WTC11 (cell line): ENCODE results near the gene ATP10D. TPM values are rescaled to one million over a fixed set of nuclear protein-coding genes. Genes with fewer than 3 reads are reported as not detected.

Experiments used
- ATAC-seq: fragments of 200-7000 bp; cut with Tn5 transposase; 2 replicates; pipeline ENCODE4 v1.10.0; 2021; ENCODE audit warnings: mild to moderate bottlenecking, moderate library complexity
- CTCF ChIA-PET: fragments of 300-600 bp; sonication (Branson Sonifier 250); formaldehyde crosslinking; loops from one replicate; lab custom pipeline; 2021; ENCODE audit warnings: antibody characterized with exemption; lab: Charles Lee
- POLR2A ChIA-PET: fragments of 350-600 bp; sonication (Branson Sonifier 250); formaldehyde crosslinking; loops from one replicate; lab custom pipeline; 2021; ENCODE audit warnings: antibody characterized with exemption; lab: Charles Lee
- DNase-seq: peaks from one replicate; pipeline ENCODE4 v3.0.0; 2021; ENCODE audit warnings: low spot score
- H3K27ac Mint-ChIP-seq: 2 replicates; pipeline ENCODE4 v1.8.0; 2021; ENCODE audit warnings: mixed read lengths
- H3K27me3 Mint-ChIP-seq: 2 replicates; pipeline ENCODE4 v1.8.0; 2021; ENCODE audit warnings: low read depth, mild to moderate bottlenecking, moderate library complexity, mixed read lengths
- H3K36me3 Mint-ChIP-seq: 2 replicates; pipeline ENCODE4 v1.8.0; 2021; ENCODE audit warnings: mixed read lengths
- H3K4me1 Mint-ChIP-seq: 2 replicates; pipeline ENCODE4 v1.8.0; 2022; ENCODE audit warnings: mixed read lengths
- H3K4me3 Mint-ChIP-seq: 2 replicates; pipeline ENCODE4 v1.8.0; 2021; ENCODE audit warnings: mild to moderate bottlenecking, moderate library complexity, mixed read lengths
- H3K9me3 Mint-ChIP-seq: 2 replicates; pipeline ENCODE4 v1.8.0; 2021; ENCODE audit warnings: mixed read lengths
- FOXJ3 ChIP-seq: sonication (generic); formaldehyde crosslinking; IDR thresholded peaks from 2 replicates; pipeline ENCODE4 v1.9.0; 2021; ENCODE audit warnings: missing genetic modification reagents, mild to moderate bottlenecking, borderline replicate concordance
- GRHL2 ChIP-seq: fragments of 250-450 bp; sonication (Bioruptor Pico); IDR thresholded peaks from 2 replicates; pipeline ENCODE4 v1.8.0; 2022; ENCODE audit warnings: mild to moderate bottlenecking, moderate library complexity; ENCODE audit not compliant: insufficient replicate concordance, severe bottlenecking
- HMGXB4 ChIP-seq: sonication (generic); formaldehyde crosslinking; IDR thresholded peaks from 2 replicates; pipeline ENCODE4 v1.8.1; 2023; ENCODE audit warnings: mild to moderate bottlenecking, moderate library complexity, missing genetic modification reagents
- IRF2 ChIP-seq: sonication (generic); formaldehyde crosslinking; IDR thresholded peaks from 2 replicates; pipeline ENCODE4 v1.8.0; 2022; ENCODE audit warnings: low read depth, missing genetic modification reagents, borderline replicate concordance
- JUN ChIP-seq: sonication (generic); formaldehyde crosslinking; IDR thresholded peaks from 2 replicates; pipeline ENCODE4 v1.8.0; 2023; ENCODE audit warnings: mild to moderate bottlenecking, missing genetic modification reagents
- KAT7 ChIP-seq: sonication (generic); formaldehyde crosslinking; IDR thresholded peaks from 2 replicates; pipeline ENCODE4 v1.8.1; 2023; ENCODE audit warnings: missing genetic modification reagents, mild to moderate bottlenecking, borderline replicate concordance
- MYBL2 ChIP-seq: sonication (generic); formaldehyde crosslinking; IDR thresholded peaks from 2 replicates; pipeline ENCODE4 v1.8.1; 2023; ENCODE audit warnings: mild to moderate bottlenecking, moderate library complexity, missing genetic modification reagents
- PRRX2 ChIP-seq: fragments of 250-450 bp; sonication (Bioruptor Pico); IDR thresholded peaks from 2 replicates; pipeline ENCODE4 v1.8.0; 2021; ENCODE audit warnings: mild to moderate bottlenecking
- SP1 ChIP-seq: sonication (generic); formaldehyde crosslinking; conservative IDR thresholded peaks from 2 replicates; pipeline ENCODE4 v1.8.1; 2022; ENCODE audit warnings: missing genetic modification reagents
- TCF7 ChIP-seq: sonication (generic); formaldehyde crosslinking; IDR thresholded peaks from 2 replicates; pipeline ENCODE4 v1.8.0; 2022; ENCODE audit warnings: mild to moderate bottlenecking, low read depth, missing genetic modification reagents, moderate library complexity
- TEAD1 ChIP-seq: sonication (generic); formaldehyde crosslinking; IDR thresholded peaks from 2 replicates; pipeline ENCODE4 v1.8.0; 2022; ENCODE audit warnings: mild to moderate bottlenecking, missing genetic modification reagents
- TP53 ChIP-seq: sonication (generic); formaldehyde crosslinking; IDR thresholded peaks from 2 replicates; pipeline ENCODE4 v1.8.1; 2023; ENCODE audit warnings: mild to moderate bottlenecking, missing genetic modification reagents
- ZNF281 ChIP-seq: sonication (generic); formaldehyde crosslinking; IDR thresholded peaks from 2 replicates; pipeline ENCODE4 v1.8.0; 2023; ENCODE audit warnings: mild to moderate bottlenecking, missing genetic modification reagents
- total RNA-seq: library from RNA; stranded (reverse); gene quantifications from 3 replicates; pipeline ENCODE4 v1.2.3, GENCODE V29; 2021
- TF ChIP-seq, protein P1 (sequence below): sonication (generic); formaldehyde crosslinking; IDR thresholded peaks from 2 replicates; pipeline ENCODE4 v1.8.1; 2023; ENCODE audit warnings: mild to moderate bottlenecking, missing genetic modification reagents
- TF ChIP-seq, protein P2 (sequence below): fragments of 250-450 bp; sonication (Bioruptor Pico); IDR thresholded peaks from 2 replicates; pipeline ENCODE4 v1.9.0; 2021; ENCODE audit warnings: moderate library complexity, mild to moderate bottlenecking, inconsistent platforms, borderline replicate concordance
- TF ChIP-seq, protein P3 (sequence below): sonication (generic); formaldehyde crosslinking; IDR thresholded peaks from 2 replicates; pipeline ENCODE4 v1.8.1; 2022; ENCODE audit warnings: low read depth, mild to moderate bottlenecking, moderate library complexity, missing genetic modification reagents, borderline replicate concordance
- TF ChIP-seq, protein P4 (sequence below): fragments of 250-450 bp; sonication (Bioruptor Pico); IDR thresholded peaks from 2 replicates; pipeline ENCODE4 v1.9.0; 2021; ENCODE audit warnings: mild to moderate bottlenecking, borderline replicate concordance
- TF ChIP-seq, protein P5 (sequence below): sonication (generic); formaldehyde crosslinking; IDR thresholded peaks from 2 replicates; pipeline ENCODE4 v1.8.0; 2022; ENCODE audit warnings: mild to moderate bottlenecking, missing genetic modification reagents

Gene ATP10D
- total RNA-seq, 1 experiment from 2014 or later: 3.1 TPM

DNA sequence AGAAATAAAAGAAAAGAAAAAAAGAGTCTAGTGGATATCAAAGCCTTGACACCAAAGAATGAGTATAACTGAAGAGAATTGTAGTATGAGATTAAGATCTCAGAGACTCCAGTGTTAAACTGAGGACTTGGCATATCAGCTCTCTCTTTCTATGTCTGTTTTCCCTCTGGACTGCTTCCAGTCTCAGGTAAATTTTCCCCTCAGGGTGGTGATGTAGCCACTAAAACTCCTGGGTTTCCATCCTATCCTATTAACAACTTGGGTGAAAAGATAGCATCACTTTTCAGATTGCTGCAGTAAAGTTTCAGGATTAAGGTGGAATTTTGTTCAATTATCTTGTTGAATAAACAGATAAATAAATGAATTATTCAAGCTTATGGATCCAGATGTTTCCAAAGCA, 85.7 kb downstream of the ATP10D start:
- no peaks in the 10 kb centered on the region for H3K27me3 Mint-ChIP-seq
- H3K36me3 Mint-ChIP-seq: no peaks in the 10 kb centered on the region
- no peaks in the 10 kb centered on the region for H3K4me1 Mint-ChIP-seq
- no peaks in the 10 kb centered on the region for H3K9me3 Mint-ChIP-seq
- no peak overlapping the region for H3K27ac Mint-ChIP-seq
- no peak for DNase-seq
- CTCF ChIA-PET: no interaction called here
- no peak for TF ChIP-seq MYBL2
- TF ChIP-seq PRRX2 (CRISPR knock-in tag): no peak
- TF ChIP-seq GRHL2: no peak
- TF ChIP-seq TCF7 (CRISPR knock-in tag): no peak
- TF ChIP-seq SP1 (CRISPR knock-in tag): no peak
- TF ChIP-seq HMGXB4 (CRISPR knock-in tag): no peak
- TF ChIP-seq JUN (CRISPR knock-in tag): no peak
- no peak for TF ChIP-seq KAT7
- no peak for TF ChIP-seq IRF2 (CRISPR knock-in tag)
- TF ChIP-seq, protein P1, sequence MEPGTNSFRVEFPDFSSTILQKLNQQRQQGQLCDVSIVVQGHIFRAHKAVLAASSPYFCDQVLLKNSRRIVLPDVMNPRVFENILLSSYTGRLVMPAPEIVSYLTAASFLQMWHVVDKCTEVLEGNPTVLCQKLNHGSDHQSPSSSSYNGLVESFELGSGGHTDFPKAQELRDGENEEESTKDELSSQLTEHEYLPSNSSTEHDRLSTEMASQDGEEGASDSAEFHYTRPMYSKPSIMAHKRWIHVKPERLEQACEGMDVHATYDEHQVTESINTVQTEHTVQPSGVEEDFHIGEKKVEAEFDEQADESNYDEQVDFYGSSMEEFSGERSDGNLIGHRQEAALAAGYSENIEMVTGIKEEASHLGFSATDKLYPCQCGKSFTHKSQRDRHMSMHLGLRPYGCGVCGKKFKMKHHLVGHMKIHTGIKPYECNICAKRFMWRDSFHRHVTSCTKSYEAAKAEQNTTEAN (CRISPR knock-in tag): no peak
- TF ChIP-seq, protein P2, sequence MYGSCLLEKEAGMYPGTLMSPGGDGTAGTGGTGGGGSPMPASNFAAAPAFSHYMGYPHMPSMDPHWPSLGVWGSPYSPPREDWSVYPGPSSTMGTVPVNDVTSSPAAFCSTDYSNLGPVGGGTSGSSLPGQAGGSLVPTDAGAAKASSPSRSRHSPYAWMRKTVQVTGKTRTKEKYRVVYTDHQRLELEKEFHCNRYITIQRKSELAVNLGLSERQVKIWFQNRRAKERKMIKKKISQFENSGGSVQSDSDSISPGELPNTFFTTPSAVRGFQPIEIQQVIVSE (CRISPR knock-in tag): no peak
- no peak for TF ChIP-seq FOXJ3 (CRISPR knock-in tag)
- POLR2A ChIA-PET: no interaction called here
- H3K4me3 Mint-ChIP-seq: no peak overlapping the region
- no peak for ATAC-seq

DNA sequence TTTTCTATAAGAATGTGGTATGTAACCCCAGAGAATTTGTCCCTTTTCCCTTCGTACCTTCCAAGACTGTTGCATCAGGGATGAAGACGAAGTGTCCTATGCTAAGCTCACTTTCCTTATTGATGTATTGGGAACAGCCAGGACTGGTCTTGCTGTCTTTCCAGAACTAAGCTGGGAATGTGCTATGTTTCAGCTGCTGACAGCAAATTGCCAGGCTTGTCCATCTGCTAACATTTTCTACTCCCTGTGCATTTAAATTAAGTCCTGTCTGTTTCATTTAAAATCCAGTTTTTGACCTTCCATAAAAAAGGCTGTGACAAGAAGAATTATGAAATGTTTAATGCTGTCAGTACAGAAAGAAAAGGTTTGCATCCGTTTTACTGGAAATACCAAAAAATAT, 87.9 kb downstream of the ATP10D start:
- Mint-ChIP-seq H3K4me1 (no peaks in the 10 kb centered on the region), H3K27me3 (no peaks in the 10 kb centered on the region), H3K9me3 (no peaks in the 10 kb centered on the region), H3K4me3 (no peak overlapping the region), H3K36me3 (no peaks in the 10 kb centered on the region), H3K27ac (no peak overlapping the region)
- DNase-seq: no peak
- TF ChIP-seq, protein P3, sequence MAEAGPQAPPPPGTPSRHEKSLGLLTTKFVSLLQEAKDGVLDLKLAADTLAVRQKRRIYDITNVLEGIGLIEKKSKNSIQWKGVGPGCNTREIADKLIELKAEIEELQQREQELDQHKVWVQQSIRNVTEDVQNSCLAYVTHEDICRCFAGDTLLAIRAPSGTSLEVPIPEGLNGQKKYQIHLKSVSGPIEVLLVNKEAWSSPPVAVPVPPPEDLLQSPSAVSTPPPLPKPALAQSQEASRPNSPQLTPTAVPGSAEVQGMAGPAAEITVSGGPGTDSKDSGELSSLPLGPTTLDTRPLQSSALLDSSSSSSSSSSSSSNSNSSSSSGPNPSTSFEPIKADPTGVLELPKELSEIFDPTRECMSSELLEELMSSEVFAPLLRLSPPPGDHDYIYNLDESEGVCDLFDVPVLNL (CRISPR knock-in tag): no peak
- TF ChIP-seq, protein P4, sequence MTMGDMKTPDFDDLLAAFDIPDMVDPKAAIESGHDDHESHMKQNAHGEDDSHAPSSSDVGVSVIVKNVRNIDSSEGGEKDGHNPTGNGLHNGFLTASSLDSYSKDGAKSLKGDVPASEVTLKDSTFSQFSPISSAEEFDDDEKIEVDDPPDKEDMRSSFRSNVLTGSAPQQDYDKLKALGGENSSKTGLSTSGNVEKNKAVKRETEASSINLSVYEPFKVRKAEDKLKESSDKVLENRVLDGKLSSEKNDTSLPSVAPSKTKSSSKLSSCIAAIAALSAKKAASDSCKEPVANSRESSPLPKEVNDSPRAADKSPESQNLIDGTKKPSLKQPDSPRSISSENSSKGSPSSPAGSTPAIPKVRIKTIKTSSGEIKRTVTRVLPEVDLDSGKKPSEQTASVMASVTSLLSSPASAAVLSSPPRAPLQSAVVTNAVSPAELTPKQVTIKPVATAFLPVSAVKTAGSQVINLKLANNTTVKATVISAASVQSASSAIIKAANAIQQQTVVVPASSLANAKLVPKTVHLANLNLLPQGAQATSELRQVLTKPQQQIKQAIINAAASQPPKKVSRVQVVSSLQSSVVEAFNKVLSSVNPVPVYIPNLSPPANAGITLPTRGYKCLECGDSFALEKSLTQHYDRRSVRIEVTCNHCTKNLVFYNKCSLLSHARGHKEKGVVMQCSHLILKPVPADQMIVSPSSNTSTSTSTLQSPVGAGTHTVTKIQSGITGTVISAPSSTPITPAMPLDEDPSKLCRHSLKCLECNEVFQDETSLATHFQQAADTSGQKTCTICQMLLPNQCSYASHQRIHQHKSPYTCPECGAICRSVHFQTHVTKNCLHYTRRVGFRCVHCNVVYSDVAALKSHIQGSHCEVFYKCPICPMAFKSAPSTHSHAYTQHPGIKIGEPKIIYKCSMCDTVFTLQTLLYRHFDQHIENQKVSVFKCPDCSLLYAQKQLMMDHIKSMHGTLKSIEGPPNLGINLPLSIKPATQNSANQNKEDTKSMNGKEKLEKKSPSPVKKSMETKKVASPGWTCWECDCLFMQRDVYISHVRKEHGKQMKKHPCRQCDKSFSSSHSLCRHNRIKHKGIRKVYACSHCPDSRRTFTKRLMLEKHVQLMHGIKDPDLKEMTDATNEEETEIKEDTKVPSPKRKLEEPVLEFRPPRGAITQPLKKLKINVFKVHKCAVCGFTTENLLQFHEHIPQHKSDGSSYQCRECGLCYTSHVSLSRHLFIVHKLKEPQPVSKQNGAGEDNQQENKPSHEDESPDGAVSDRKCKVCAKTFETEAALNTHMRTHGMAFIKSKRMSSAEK: no peak
- TF ChIP-seq SP1 (CRISPR knock-in tag) (no peak), ZNF281 (CRISPR knock-in tag) (no peak), TEAD1 (CRISPR knock-in tag) (no peak), TP53 (no peak)
- TF ChIP-seq, protein P2 (CRISPR knock-in tag): no peak
- TF ChIP-seq, protein P5, sequence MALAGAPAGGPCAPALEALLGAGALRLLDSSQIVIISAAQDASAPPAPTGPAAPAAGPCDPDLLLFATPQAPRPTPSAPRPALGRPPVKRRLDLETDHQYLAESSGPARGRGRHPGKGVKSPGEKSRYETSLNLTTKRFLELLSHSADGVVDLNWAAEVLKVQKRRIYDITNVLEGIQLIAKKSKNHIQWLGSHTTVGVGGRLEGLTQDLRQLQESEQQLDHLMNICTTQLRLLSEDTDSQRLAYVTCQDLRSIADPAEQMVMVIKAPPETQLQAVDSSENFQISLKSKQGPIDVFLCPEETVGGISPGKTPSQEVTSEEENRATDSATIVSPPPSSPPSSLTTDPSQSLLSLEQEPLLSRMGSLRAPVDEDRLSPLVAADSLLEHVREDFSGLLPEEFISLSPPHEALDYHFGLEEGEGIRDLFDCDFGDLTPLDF (CRISPR knock-in tag): no peak
- ChIA-PET POLR2A (no interaction called here), CTCF (no interaction called here)
- ATAC-seq: no peak
